ENCODE measurements around the gene SH2D3C. TPM values are rescaled to one million over a fixed set of nuclear protein-coding genes. Genes with fewer than 3 reads are reported as not detected.

Gene SH2D3C
- total and polyA plus RNA-seq, 4 donors: 34.5 to 51.5 (median 42.0) TPM

DNA sequence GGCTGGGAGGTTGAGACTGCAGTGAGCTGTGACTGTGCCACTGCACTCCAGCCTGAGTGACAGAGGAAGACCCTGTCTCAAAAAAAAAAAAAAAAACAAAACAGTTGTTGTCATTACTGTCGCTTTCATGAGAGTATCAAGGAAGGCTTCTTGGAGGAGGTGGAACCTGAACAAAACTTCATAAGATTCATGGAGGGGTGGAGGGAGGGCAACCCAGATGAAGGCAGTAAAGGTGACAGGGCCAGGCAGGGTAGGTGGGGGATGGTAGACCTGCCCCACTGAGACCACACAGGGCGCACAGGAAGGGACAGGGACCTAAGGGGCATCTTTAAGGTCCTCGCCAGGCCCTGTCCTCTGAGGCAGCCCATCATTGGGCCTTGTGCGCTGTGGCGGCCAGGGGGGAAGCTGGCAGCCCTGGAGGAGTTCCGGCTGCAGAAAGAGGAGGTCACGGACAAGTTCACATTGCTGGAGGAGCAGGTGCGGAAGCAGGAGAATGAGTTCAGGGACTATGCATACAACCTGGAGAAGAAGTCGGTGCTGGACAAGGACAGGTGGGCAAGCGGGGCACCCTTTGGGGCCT lies 68.2 kb downstream of the SH2D3C start:
- peaks cover 0 to 6% (median 0%) of the 10 kb centered on the region in 4 donors for H3K36me3 ChIP-seq (ENCODE audit: control insufficient read depth in 4 of 4, insufficient read depth in 4 of 4, low read length in 4 of 4)
- no peak overlapping the region for H3K27ac ChIP-seq (ENCODE audit: low read depth in 1 of 2, low read length in 1 of 2)
- no peak for ATAC-seq (ENCODE audit: insufficient read depth, low FRiP score)
- 95 to 96% methylated on average over 10 of the region's 10 CpGs for WGBS, 2 donors
- H3K27me3 ChIP-seq (ENCODE audit: control insufficient read depth in 3 of 3, insufficient read depth in 3 of 3, low read length in 2 of 3): no peaks in the 10 kb centered on the region
- peaks cover 0 to 10% (median 0%) of the 10 kb centered on the region in 5 donors for H3K4me1 ChIP-seq (ENCODE audit: control insufficient read depth in 5 of 5, insufficient read depth in 5 of 5, low read length in 5 of 5)
- H3K4me3 ChIP-seq: no peak overlapping the region
- no peak for DNase-seq
- TF ChIP-seq CTCF (IDR thresholded peaks at IDR 0.05; ENCODE audit: control extremely low read depth, extremely low read depth): no peak
- no peaks in the 10 kb centered on the region for H3K9me3 ChIP-seq (ENCODE audit: control insufficient read depth in 4 of 4, insufficient read depth in 3 of 4, low read length in 3 of 4)
- H3K9ac ChIP-seq (ENCODE audit: insufficient read depth in 1 of 2, low read length in 2 of 2): no peak overlapping the region

GRCh38 chr9:127708952-127709587 lies 69.4 kb downstream of the SH2D3C start:
- no peaks in the 10 kb centered on the region for H3K27me3 ChIP-seq (ENCODE audit: control insufficient read depth in 3 of 3, insufficient read depth in 3 of 3, low read length in 2 of 3)
- no peak for DNase-seq
- ATAC-seq (ENCODE audit: insufficient read depth, low FRiP score): no peak
- peaks cover 0 to 5% (median 0%) of the 10 kb centered on the region in 4 donors for H3K36me3 ChIP-seq (ENCODE audit: control insufficient read depth in 4 of 4, insufficient read depth in 4 of 4, low read length in 4 of 4)
- TF ChIP-seq CTCF (IDR thresholded peaks at IDR 0.05; ENCODE audit: control extremely low read depth, extremely low read depth): no peak
- no peaks in the 10 kb centered on the region for H3K9me3 ChIP-seq (ENCODE audit: control insufficient read depth in 4 of 4, insufficient read depth in 3 of 4, low read length in 3 of 4)
- H3K9ac ChIP-seq (ENCODE audit: insufficient read depth in 1 of 2, low read length in 2 of 2): no peak overlapping the region
- H3K4me3 ChIP-seq: no peak overlapping the region
- 96 to 98% methylated on average over 8 of the region's 8 CpGs for WGBS, 2 donors
- H3K4me1 ChIP-seq (ENCODE audit: control insufficient read depth in 5 of 5, insufficient read depth in 5 of 5, low read length in 5 of 5): peaks cover 0 to 5% (median 0%) of the 10 kb centered on the region in 5 donors
- H3K27ac ChIP-seq (ENCODE audit: low read depth in 1 of 2, low read length in 1 of 2): no peak overlapping the region

DNA sequence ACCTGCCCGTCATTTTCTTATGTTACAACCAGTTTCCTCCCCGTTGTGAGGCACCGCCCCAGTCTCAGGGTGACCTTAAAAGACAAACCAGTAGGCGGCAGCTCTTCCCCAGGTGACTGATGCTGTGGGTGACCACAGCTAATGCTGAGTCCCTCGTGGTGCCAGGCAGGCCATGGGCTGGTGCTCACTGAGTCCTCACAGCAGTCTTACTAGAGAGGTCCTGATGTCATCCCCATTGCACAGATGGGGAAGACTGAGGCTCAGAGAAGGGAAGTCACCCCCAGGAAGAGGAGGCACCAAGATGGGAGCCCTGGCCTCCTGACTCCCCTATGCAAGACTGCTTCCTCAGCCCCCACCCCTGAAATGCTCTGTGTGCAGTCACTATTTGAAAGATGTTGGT lies 70.7 kb downstream of the SH2D3C start:
- Histone ChIP-seq H3K36me3 (ENCODE audit: control insufficient read depth in 4 of 4, insufficient read depth in 4 of 4, low read length in 4 of 4) (peaks cover 0 to 5% (median 0%) of the 10 kb centered on the region in 4 donors), H3K9ac (ENCODE audit: insufficient read depth in 1 of 2, low read length in 2 of 2) (no peak overlapping the region), H3K27ac (ENCODE audit: low read depth in 1 of 2, low read length in 1 of 2) (no peak overlapping the region), H3K9me3 (ENCODE audit: control insufficient read depth in 4 of 4, insufficient read depth in 3 of 4, low read length in 3 of 4) (no peaks in the 10 kb centered on the region), H3K27me3 (ENCODE audit: control insufficient read depth in 3 of 3, insufficient read depth in 3 of 3, low read length in 2 of 3) (no peaks in the 10 kb centered on the region), H3K4me1 (ENCODE audit: control insufficient read depth in 5 of 5, insufficient read depth in 5 of 5, low read length in 5 of 5) (peaks cover 0 to 5% (median 0%) of the 10 kb centered on the region in 5 donors), H3K4me3 (no peak overlapping the region)
- DNase-seq: no peak
- no peak for TF ChIP-seq CTCF (IDR thresholded peaks at IDR 0.05; ENCODE audit: control extremely low read depth, extremely low read depth)
- 48 to 70% methylated on average over 5 of the region's 5 CpGs for WGBS, 2 donors
- ATAC-seq (ENCODE audit: insufficient read depth, low FRiP score): no peak
